Upper lobe of left lung (tissue), 6 donors: ENCODE results near the gene SLC10A1. TPM values are rescaled to one million over a fixed set of nuclear protein-coding genes. Genes with fewer than 3 reads are reported as not detected.

Experiments used
- ATAC-seq, 2 donors: fragments of 200-7000 bp; cut with Tn5 transposase; one replicate each; pipeline ENCODE4 v1.9.1; 2022; ENCODE audit warnings: mild to moderate bottlenecking in 2 of 2, moderate library complexity in 2 of 2; ENCODE audit not compliant: low FRiP score in 2 of 2
- DNase-seq, 2 donors: peaks; one replicate each; pipeline ENCODE4 v3.0.0-alpha.2; 2019 to 2020
- H3K27ac ChIP-seq, 4 donors: fragments of 200-600 bp; sonication (generic); one replicate each; pipeline ENCODE4 v1.5.1; 2016 to 2019
- H3K27me3 ChIP-seq, 4 donors: fragments of 200-600 bp; sonication (generic); one replicate each; pipeline ENCODE4 v1.5.1; 2017 to 2019
- H3K36me3 ChIP-seq, 4 donors: fragments of 200-600 bp; sonication (generic); one replicate each; pipeline ENCODE4 v1.5.1; 2016 to 2019
- H3K4me1 ChIP-seq, 4 donors: fragments of 200-600 bp; sonication (generic); one replicate each; pipeline ENCODE4 v1.5.1; 2018 to 2019
- H3K4me3 ChIP-seq, 4 donors: fragments of 200-600 bp; sonication (generic); one replicate each; pipeline ENCODE4 v1.5.1; 2017 to 2019; ENCODE audit warnings: mild to moderate bottlenecking in 2 of 4, moderate library complexity in 1 of 4
- H3K9me3 ChIP-seq, 4 donors: fragments of 200-600 bp; sonication (generic); one replicate each; pipeline ENCODE4 v1.5.1; 2018 to 2019
- CTCF ChIP-seq, 6 experiments: fragments of 450-650 bp in 4 of 6; fragments of 200-600 bp in 2 of 6; sonication (generic) in 2 of 6; IDR thresholded peaks; one replicate each; pipeline ENCODE4 v1.5.1; 2016 to 2019; ENCODE audit warnings: antibody characterized with exemption in 6 of 6
- EP300 ChIP-seq, 4 donors: sonication (generic); formaldehyde crosslinking; IDR thresholded peaks; one replicate each; pipeline ENCODE4 v1.5.1; 2017; ENCODE audit warnings: antibody characterized with exemption in 4 of 4, control low read depth in 2 of 4
- POLR2A ChIP-seq, 4 donors: fragments of 450-650 bp; IDR thresholded peaks; one replicate each; pipeline ENCODE4 v1.5.1; 2016 to 2017; ENCODE audit warnings: antibody characterized with exemption in 4 of 4, mild to moderate bottlenecking in 2 of 4
- POLR2AphosphoS5 ChIP-seq, 2 donors: sonication (generic); formaldehyde crosslinking; IDR thresholded peaks; one replicate each; pipeline ENCODE4 v1.5.1; 2017; ENCODE audit warnings: antibody characterized with exemption in 2 of 2
- WGBS, 2 donors: methylation state at CpG; one replicate each; pipeline ENCODE4 v1.1.5; 2017 to 2018; 5-methylcytosine and 5-hydroxymethylcytosine counted together
- total RNA-seq, 6 donors: library from RNA; depleted of rRNA in 4 of 6; stranded (reverse); fragments of >200 nt in 4 of 6; gene quantifications; one replicate each; pipeline versions ENCODE4 v1.1.0 to v1.2.1, GENCODE V29; 2016 to 2021
- donor health status: DM: no; HTN: no; CAD: no; lungs with moderate emphysema.
- donor health status: DM: no; HTN: yes; CAD: no; lungs with severe emphysema.

The SLC10A1 gene
- total RNA-seq, 6 donors from 2014 or later = not detected

GRCh38 chr14:69784942-69785341, 12.1 kb downstream of the SLC10A1 start:
- Histone ChIP-seq H3K9me3 (no peaks in the 10 kb centered on the region), H3K36me3 (peaks cover 0 to 17% (median 1%) of the 10 kb centered on the region in 4 donors), H3K27ac (no peak overlapping the region), H3K27me3 (no peaks in the 10 kb centered on the region), H3K4me1 (no peaks in the 10 kb centered on the region), H3K4me3 (no peak overlapping the region)
- WGBS, 2 donors = 100% methylated on average over 1 of the region's 1 CpG; no CpG with 5 or more reads in 1 of the 2 donors
- TF ChIP-seq POLR2AphosphoS5 (IDR thresholded peaks at IDR 0.05) (no peak), EP300 (IDR thresholded peaks at IDR 0.05) (no peak), CTCF (IDR thresholded peaks at IDR 0.05) (no peak), POLR2A (IDR thresholded peaks at IDR 0.05) (no peak)
- DNase-seq (no peak), ATAC-seq (no peak)

GRCh38 chr14:69780952-69781351, 16.1 kb downstream of the SLC10A1 start:
- Histone ChIP-seq H3K4me1 (peaks cover 0 to 3% (median 0%) of the 10 kb centered on the region in 4 donors), H3K27me3 (no peaks in the 10 kb centered on the region), H3K27ac (no peak overlapping the region), H3K9me3 (no peaks in the 10 kb centered on the region), H3K36me3 (peaks cover 0 to 51% (median 22%) of the 10 kb centered on the region in 4 donors), H3K4me3 (no peak overlapping the region)
- no peak for ATAC-seq
- DNase-seq = no peak
- 87 to 97% methylated on average over 3 of the region's 3 CpGs for WGBS, 2 donors
- TF ChIP-seq EP300 (IDR thresholded peaks at IDR 0.05) = no peak
- no peak for TF ChIP-seq CTCF (IDR thresholded peaks at IDR 0.05)
- TF ChIP-seq POLR2AphosphoS5 (IDR thresholded peaks at IDR 0.05) = no peak
- TF ChIP-seq POLR2A (IDR thresholded peaks at IDR 0.05) = no peak

- Histone ChIP-seq H3K27me3 (no peaks in the 10 kb centered on the region), H3K9me3 (no peaks in the 10 kb centered on the region), H3K27ac (no peak overlapping the region), H3K36me3 (peaks cover 0 to 58% (median 26%) of the 10 kb centered on the region in 4 donors), H3K4me3 (no peak overlapping the region), H3K4me1 (peaks cover 0 to 4% (median 2%) of the 10 kb centered on the region in 4 donors)
- ATAC-seq = no peak
- WGBS, 2 donors = 96 to 97% methylated on average over 1 of the region's 1 CpG
- TF ChIP-seq POLR2A (IDR thresholded peaks at IDR 0.05) (no peak), POLR2AphosphoS5 (IDR thresholded peaks at IDR 0.05) (no peak), CTCF (IDR thresholded peaks at IDR 0.05) (no peak), EP300 (IDR thresholded peaks at IDR 0.05) (no peak)
- no peak for DNase-seq
These were observed 16.9 kb downstream of the SLC10A1 start for GRCh38 chr14:69780092-69780491.

GRCh38 chr14:69779088-69779487, 18.0 kb downstream of the SLC10A1 start:
- no peaks in the 10 kb centered on the region for H3K27me3 ChIP-seq
- no peak for ATAC-seq
- no peak overlapping the region for H3K27ac ChIP-seq
- TF ChIP-seq EP300 (IDR thresholded peaks at IDR 0.05) (no peak), CTCF (IDR thresholded peaks at IDR 0.05) (no peak), POLR2A (IDR thresholded peaks at IDR 0.05) (no peak), POLR2AphosphoS5 (IDR thresholded peaks at IDR 0.05) (no peak)
- peaks cover 0 to 4% (median 2%) of the 10 kb centered on the region in 4 donors for H3K4me1 ChIP-seq
- no peaks in the 10 kb centered on the region for H3K9me3 ChIP-seq
- WGBS, 2 donors = 85 to 93% methylated on average over 2 of the region's 2 CpGs
- no peak for DNase-seq
- H3K4me3 ChIP-seq = no peak overlapping the region
- H3K36me3 ChIP-seq = peaks cover 0 to 68% (median 34%) of the 10 kb centered on the region in 4 donors

- no peaks in the 10 kb centered on the region for H3K27me3 ChIP-seq
- ATAC-seq (no peak), DNase-seq (no peak)
- TF ChIP-seq POLR2AphosphoS5 (IDR thresholded peaks at IDR 0.05) (no peak), POLR2A (IDR thresholded peaks at IDR 0.05) (no peak), EP300 (IDR thresholded peaks at IDR 0.05) (no peak), CTCF (IDR thresholded peaks at IDR 0.05) (no peak)
- H3K27ac ChIP-seq = no peak overlapping the region
- no peaks in the 10 kb centered on the region for H3K9me3 ChIP-seq
- H3K4me3 ChIP-seq = no peak overlapping the region
- peaks cover 6 to 89% (median 53%) of the 10 kb centered on the region in 4 donors for H3K36me3 ChIP-seq
- WGBS, 2 donors = 94 to 96% methylated on average over 4 of the region's 4 CpGs
- peaks cover 0 to 13% (median 2%) of the 10 kb centered on the region in 4 donors for H3K4me1 ChIP-seq
These were observed 20.1 kb downstream of the SLC10A1 start for GRCh38 chr14:69776875-69777453.
